LNCAP (cell line): ENCODE measurements around the gene SERINC3.

Experiments used
- TF ChIP-seq, protein P1 (sequence below): fragments of 450-650 bp; IDR thresholded peaks from 2 replicates; pipeline ENCODE4 v1.5.1; 2017; ENCODE audit warnings: mild to moderate bottlenecking

Gene SERINC3

GRCh38 chr20:44559302-44559701, 37.4 kb upstream of the SERINC3 start:
- TF ChIP-seq, protein P1, sequence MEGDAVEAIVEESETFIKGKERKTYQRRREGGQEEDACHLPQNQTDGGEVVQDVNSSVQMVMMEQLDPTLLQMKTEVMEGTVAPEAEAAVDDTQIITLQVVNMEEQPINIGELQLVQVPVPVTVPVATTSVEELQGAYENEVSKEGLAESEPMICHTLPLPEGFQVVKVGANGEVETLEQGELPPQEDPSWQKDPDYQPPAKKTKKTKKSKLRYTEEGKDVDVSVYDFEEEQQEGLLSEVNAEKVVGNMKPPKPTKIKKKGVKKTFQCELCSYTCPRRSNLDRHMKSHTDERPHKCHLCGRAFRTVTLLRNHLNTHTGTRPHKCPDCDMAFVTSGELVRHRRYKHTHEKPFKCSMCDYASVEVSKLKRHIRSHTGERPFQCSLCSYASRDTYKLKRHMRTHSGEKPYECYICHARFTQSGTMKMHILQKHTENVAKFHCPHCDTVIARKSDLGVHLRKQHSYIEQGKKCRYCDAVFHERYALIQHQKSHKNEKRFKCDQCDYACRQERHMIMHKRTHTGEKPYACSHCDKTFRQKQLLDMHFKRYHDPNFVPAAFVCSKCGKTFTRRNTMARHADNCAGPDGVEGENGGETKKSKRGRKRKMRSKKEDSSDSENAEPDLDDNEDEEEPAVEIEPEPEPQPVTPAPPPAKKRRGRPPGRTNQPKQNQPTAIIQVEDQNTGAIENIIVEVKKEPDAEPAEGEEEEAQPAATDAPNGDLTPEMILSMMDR = no peak

- TF ChIP-seq, protein P1 = no peak
Observed at GRCh38 chr20:44552950-44553908, 31.4 kb upstream of the SERINC3 start.

DNA sequence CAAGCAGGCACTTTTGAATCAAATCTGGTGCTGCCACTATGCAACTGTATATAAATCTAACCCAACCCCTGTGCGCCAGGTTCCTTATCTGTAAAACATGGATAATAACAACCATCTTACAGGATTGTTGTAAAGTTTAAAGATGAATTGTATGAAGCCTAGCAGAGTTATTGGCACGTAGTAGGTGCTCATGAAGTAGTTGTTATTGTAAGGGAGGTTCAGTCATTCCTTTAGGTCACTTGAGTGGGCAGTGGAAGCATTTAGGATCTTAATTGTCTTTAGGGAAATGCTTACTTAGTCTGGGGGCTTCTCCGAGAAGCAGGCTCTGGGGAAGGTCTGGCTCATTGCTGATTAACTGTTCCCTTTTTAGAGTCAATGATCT, 30.7 kb upstream of the SERINC3 start:
- TF ChIP-seq, protein P1 = no peak

DNA sequence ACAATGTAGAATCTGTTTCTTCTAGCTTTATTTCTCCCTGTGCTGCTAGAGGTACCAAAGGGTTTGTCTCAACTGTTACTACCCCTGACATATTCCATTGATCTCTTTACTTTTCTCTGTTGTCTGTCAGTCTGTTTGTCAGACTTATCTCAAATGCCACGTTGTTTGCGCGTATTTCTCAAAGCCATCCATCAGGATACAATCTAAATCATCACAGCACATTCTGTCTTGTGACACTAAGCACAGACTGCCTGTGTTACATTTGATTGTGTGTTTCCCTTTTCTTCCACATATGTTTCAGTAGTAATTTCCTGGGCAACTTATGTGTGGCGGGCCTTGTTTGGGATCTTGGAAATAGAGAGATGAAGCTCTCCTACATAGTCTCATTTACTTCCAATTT, 30.2 kb upstream of the SERINC3 start:
- TF ChIP-seq, protein P1 = no peak

DNA sequence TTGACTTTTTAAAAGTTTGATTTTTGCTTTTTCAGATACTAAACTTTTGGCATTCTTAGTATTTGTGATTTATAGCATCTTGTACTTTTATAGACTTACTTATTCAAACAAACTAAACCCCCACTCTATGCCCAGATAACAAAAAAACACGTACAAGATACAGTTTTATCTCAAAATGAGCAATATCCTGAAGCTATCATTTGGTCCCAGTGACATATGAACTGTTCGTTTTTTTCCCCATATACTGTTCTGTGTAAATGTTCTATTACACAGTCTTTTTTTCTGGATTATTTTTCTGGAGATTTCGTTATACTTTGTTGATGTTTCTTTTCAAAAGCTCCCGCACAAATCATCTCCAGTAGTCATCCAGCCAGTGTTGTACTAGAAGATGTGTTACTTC, 27.3 kb upstream of the SERINC3 start:
- TF ChIP-seq, protein P1 = no peak

DNA sequence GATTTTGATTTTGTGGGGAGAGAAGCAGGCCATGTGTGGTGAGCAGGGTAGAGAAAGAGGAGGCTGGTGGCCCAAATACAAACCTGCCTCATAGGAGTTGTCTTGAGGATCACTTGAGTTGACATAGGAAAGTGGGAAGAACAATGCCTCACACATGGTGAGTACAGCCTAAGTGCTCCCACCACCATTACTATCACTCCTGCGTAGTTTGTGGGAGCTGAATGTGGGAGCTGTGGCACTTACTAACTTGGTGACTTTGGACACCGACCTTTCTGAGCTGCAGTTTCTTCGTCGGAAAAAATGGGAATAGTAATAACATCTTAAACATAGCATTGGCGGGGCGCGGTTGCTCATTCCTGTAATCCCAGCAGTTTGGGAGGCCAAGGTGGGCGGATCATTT, 25.5 kb upstream of the SERINC3 start:
- TF ChIP-seq, protein P1 = no peak

GRCh38 chr20:44544263-44544662, 22.4 kb upstream of the SERINC3 start:
- TF ChIP-seq, protein P1 = no peak
